ENCODE measurements around the gene ZGPAT. TPM values are rescaled to one million over a fixed set of nuclear protein-coding genes. Genes with fewer than 3 reads are reported as not detected.

The ZGPAT gene
- total and polyA plus RNA-seq, 2 of the 8 experiments (the other 6 are each of a cell fraction or from before 2014, with no cell fraction given), result 14.5 to 21.4 TPM

DNA sequence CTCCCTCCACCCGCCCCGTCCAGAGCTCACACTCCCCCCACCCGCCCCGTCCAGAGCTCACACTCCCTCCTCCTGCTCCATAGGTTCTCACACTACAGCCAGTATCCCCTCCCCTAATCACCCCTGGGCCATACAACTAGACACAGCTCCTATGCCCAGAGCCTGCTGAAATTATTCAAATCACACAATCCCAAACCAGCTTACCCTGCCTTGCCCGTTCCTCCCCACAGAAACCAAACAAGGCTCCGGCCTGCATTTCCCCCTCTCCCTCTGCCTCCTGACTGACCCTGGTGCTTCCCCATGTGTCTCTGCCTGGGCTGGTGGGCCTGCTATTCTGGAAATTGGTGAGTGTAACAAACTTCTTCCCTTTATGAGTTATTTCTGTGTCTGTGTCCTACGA is 50.3 kb downstream of the ZGPAT start:
- H3K56ac ChIP-seq (replicated peaks; ENCODE audit: insufficient read length, low read depth, low read length), result no peak overlapping the region
- no peak overlapping the region for H2AFZ ChIP-seq (ENCODE audit: low read length)
- H3K4me3 ChIP-seq (ENCODE audit: extremely low read depth in 1 of 4, insufficient read depth in 2 of 4, low read depth in 3 of 4, low read length in 4 of 4), result no peak overlapping the region
- DNase-seq (ENCODE audit: low read depth in 1 of 2, low spot score in 2 of 2), result no peak
- ChIA-PET POLR2A (ENCODE audit: partially characterized antibody) (no interaction called here), CTCF (ENCODE audit: partially characterized antibody) (interaction anchor here (0.8 to 1.5 kb wide), 2 partner anchors 17 to 18 kb away, joined by 3 read pairs; no protein-coding TSS in a partner anchor)
- no peak overlapping the region for H2BK20ac ChIP-seq (ENCODE audit: low read length)
- no peak overlapping the region for H3K18ac ChIP-seq (ENCODE audit: extremely low read depth, low read length)
- H3K79me2 ChIP-seq (ENCODE audit: control insufficient read depth in 1 of 2, insufficient read depth in 2 of 2, low read length in 2 of 2), result no peaks in the 10 kb centered on the region
- no peak overlapping the region for H2AK5ac ChIP-seq (ENCODE audit: low read depth, low read length)
- H3K14ac ChIP-seq (ENCODE audit: insufficient read length), result no peak overlapping the region
- no peak overlapping the region for H4K8ac ChIP-seq (ENCODE audit: extremely low read depth, insufficient read depth, low read length)
- H3K23ac ChIP-seq (ENCODE audit: insufficient read length), result no peak overlapping the region
- H3K27me3 ChIP-seq (replicated peaks in 1 of 4; ENCODE audit: control insufficient read depth in 3 of 4, extremely low read depth in 1 of 4, insufficient read depth in 3 of 4, low read length in 3 of 4), result no peaks in the 10 kb centered on the region
- no peak overlapping the region for H4K91ac ChIP-seq (replicated peaks; ENCODE audit: insufficient read length, low read length)
- peaks cover 0 to under 1% (median 0%) of the 10 kb centered on the region in 4 experiments; a peak in 2 of 7 replicates for H3K4me1 ChIP-seq (replicated peaks in 1 of 4; ENCODE audit: control insufficient read depth in 3 of 4, insufficient read depth in 4 of 4, low read length in 3 of 4)
- H3K9ac ChIP-seq (replicated peaks in 1 of 4; ENCODE audit: extremely low read depth in 1 of 4, low read depth in 3 of 4, low read length in 3 of 4), result no peak overlapping the region
- H2BK15ac ChIP-seq (ENCODE audit: low read length), result no peak overlapping the region
- H3K4ac ChIP-seq (replicated peaks; ENCODE audit: insufficient read length, low read depth, low read length), result no peak overlapping the region
- no peaks in the 10 kb centered on the region for H3K23me2 ChIP-seq (ENCODE audit: low read depth, low read length)
- no peaks in the 10 kb centered on the region; the same call in 1 of the 2 replicates for H3K79me1 ChIP-seq (ENCODE audit: low read depth, low read length)
- H2BK12ac ChIP-seq (ENCODE audit: low read depth, low read length), result no peak overlapping the region
- no peak for FAIRE-seq
- no peak overlapping the region for H4K5ac ChIP-seq (ENCODE audit: insufficient read length, low read depth, low read length)
- no peaks in the 10 kb centered on the region for H4K20me1 ChIP-seq (replicated peaks in 1 of 2; ENCODE audit: control insufficient read depth in 1 of 2, insufficient read depth in 2 of 2, low read length in 2 of 2)
- no peak overlapping the region for H3K27ac ChIP-seq (ENCODE audit: low read depth, low read length)
- H2BK5ac ChIP-seq (ENCODE audit: low read depth, low read length), result no peak overlapping the region
- 93% methylated on average over 3 of the region's 7 CpGs; no CpG with 5 or more reads in 1 of the 2 experiments for WGBS, 2 experiments (ENCODE audit: extremely low coverage in 1 of 2, insufficient coverage in 1 of 2, insufficient read length in 1 of 2, insufficient replicate concordance in 2 of 2, low coverage in 1 of 2, low lambda C conversion rate in 2 of 2, missing lambda C conversion rate in 1 of 2)
- H3K4me2 ChIP-seq (ENCODE audit: insufficient read depth in 1 of 2, low read depth in 2 of 2, low read length in 2 of 2), result no peak overlapping the region
- H3K36me3 ChIP-seq (ENCODE audit: control insufficient read depth in 2 of 4, insufficient read depth in 4 of 4, low read length in 3 of 4), result no peaks in the 10 kb centered on the region
- H3K9me3 ChIP-seq (ENCODE audit: insufficient read depth in 2 of 2, low read depth in 1 of 2, low read length in 1 of 2), result no peaks in the 10 kb centered on the region
- no peak overlapping the region for H2BK120ac ChIP-seq (replicated peaks; ENCODE audit: low read depth, low read length)
- TF ChIP-seq RXRA (IDR thresholded peaks at IDR 0.05; ENCODE audit: insufficient read depth, low read depth, low read length), result no peak
- no peak for TF ChIP-seq SP4 (IDR thresholded peaks at IDR 0.05; ENCODE audit: low read length)
- no peak for TF ChIP-seq TCF12 (IDR thresholded peaks at IDR 0.05; ENCODE audit: low read depth, low read length)
- no peak for TF ChIP-seq SIRT6 (IDR thresholded peaks at IDR 0.05; ENCODE audit: low read length)
- TF ChIP-seq, protein P1, sequence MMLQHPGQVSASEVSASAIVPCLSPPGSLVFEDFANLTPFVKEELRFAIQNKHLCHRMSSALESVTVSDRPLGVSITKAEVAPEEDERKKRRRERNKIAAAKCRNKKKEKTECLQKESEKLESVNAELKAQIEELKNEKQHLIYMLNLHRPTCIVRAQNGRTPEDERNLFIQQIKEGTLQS (IDR thresholded peaks at IDR 0.05; ENCODE audit: insufficient read depth, low read depth, low read length), result no peak
- TF ChIP-seq, protein P2, sequence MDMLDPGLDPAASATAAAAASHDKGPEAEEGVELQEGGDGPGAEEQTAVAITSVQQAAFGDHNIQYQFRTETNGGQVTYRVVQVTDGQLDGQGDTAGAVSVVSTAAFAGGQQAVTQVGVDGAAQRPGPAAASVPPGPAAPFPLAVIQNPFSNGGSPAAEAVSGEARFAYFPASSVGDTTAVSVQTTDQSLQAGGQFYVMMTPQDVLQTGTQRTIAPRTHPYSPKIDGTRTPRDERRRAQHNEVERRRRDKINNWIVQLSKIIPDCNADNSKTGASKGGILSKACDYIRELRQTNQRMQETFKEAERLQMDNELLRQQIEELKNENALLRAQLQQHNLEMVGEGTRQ (IDR thresholded peaks at IDR 0.05; ENCODE audit: low read length), result no peak

Measured in H1 (cell line).